SK-MEL-5 (cell line): ENCODE data around the gene AGBL3. TPM values are rescaled to one million over a fixed set of nuclear protein-coding genes. Genes with fewer than 3 reads are reported as not detected.
"Not testable (repeated sequence)": the region's sequence is repeated elsewhere in the genome, so short reads cannot be mapped to it uniquely, and the experiment has no call there.

Source experiments
- DNase-seq: peaks from one replicate; pipeline ENCODE4 v3.0.0-alpha.2; 2016; ENCODE audit warnings: low read depth, low spot score
- in situ Hi-C: cut with HindIII; loops from 2 replicates; pipeline ENCODE4 v1.10.0; 2016; ENCODE audit warnings: low sequenced_read_pairs, high pct_unique_total_duplicates, low pct_unique_long_range_greater_than_20kb
- total RNA-seq: library from RNA; depleted of rRNA; stranded (reverse); fragments of >200 nt; shearing (Covaris generic); gene quantifications from 2 replicates; pipeline ENCODE4 v1.2.3, GENCODE V29; 2014

AGBL3 gene
- total RNA-seq, 1 experiment from 2014 or later, result 0.90 TPM

GRCh38 chr7:134954197-134955082 lies 31.9 kb upstream of the AGBL3 start:
- peak; percentile 67 for DNase-seq
- in situ Hi-C loops, result no loop called here

- in situ Hi-C loops, result no loop called here
- no peak for DNase-seq
Measured at GRCh38 chr7:134957005-134957404, 29.3 kb upstream of the AGBL3 start.

DNA sequence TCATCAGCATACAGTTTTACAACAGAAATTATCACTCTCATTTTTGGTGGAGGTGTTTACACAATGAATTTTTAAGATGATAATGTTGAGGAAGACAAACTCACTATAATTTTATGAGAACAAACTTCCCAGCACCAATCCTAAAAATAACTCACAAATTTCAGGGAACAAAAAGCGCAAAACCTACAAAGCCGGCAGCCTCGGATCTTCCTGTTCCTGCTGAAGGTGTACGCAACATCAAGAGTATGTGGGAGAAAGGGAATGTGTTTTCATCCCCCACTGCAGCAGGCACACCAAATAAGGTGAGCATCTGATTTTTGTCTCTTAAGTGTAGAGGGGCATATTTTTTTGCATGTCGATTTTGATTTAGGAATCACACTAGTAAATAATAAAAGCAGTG lies 26.5 kb upstream of the AGBL3 start:
- no peak for DNase-seq
- in situ Hi-C loops, result no loop called here

GRCh38 chr7:134962270-134962780 lies 24.0 kb upstream of the AGBL3 start:
- in situ Hi-C loops, result no loop called here
- no peak for DNase-seq

- in situ Hi-C loops, result no loop called here
Measured at GRCh38 chr7:134963036-134963435, 23.3 kb upstream of the AGBL3 start.

GRCh38 chr7:134966691-134967090 lies 19.6 kb upstream of the AGBL3 start:
- in situ Hi-C loops, result no loop called here
- no peak for DNase-seq

More at GRCh38 chr7:134963036-134963435, 23.3 kb upstream of the AGBL3 start:
- no peak for DNase-seq

GRCh38 chr7:134968110-134968509 lies 18.2 kb upstream of the AGBL3 start:
- in situ Hi-C loops, result no loop called here
- no peak for DNase-seq

DNA sequence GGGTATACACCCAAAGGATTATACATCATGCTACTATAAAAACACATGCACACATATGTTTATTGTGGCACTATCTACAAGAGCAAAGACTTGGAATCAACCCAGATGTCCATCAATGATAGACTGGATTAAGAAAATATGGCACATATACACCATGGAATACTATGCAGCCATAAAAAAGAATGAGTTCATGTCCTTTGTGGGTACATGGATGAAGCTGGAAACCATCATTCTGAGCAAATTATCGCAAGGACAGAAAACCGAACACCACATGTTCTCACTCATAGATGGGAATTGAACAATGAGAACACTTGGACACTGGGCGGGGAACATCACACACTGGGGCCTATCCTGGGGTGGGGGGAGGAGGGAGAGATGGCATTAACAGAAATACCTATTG lies 4.7 kb upstream of the AGBL3 start:
- DNase-seq, in situ Hi-C loops: not testable (repeated sequence)

- in situ Hi-C loops, result no loop called here
Measured at GRCh38 chr7:134985894-134986362, 380 bp upstream of the AGBL3 start.

GRCh38 chr7:134988161-134988560 lies 1.9 kb downstream of the AGBL3 start:
- in situ Hi-C loops, result no loop called here
- DNase-seq, result no peak

More at GRCh38 chr7:134985894-134986362, 380 bp upstream of the AGBL3 start:
- DNase-seq, result no peak

- no peak for DNase-seq
- in situ Hi-C loops, result no loop called here
Measured at GRCh38 chr7:134991469-134992339, 5.4 kb downstream of the AGBL3 start.

- no peak for DNase-seq
- in situ Hi-C loops, result no loop called here
Measured at GRCh38 chr7:134992626-134993179, 6.4 kb downstream of the AGBL3 start.

DNA sequence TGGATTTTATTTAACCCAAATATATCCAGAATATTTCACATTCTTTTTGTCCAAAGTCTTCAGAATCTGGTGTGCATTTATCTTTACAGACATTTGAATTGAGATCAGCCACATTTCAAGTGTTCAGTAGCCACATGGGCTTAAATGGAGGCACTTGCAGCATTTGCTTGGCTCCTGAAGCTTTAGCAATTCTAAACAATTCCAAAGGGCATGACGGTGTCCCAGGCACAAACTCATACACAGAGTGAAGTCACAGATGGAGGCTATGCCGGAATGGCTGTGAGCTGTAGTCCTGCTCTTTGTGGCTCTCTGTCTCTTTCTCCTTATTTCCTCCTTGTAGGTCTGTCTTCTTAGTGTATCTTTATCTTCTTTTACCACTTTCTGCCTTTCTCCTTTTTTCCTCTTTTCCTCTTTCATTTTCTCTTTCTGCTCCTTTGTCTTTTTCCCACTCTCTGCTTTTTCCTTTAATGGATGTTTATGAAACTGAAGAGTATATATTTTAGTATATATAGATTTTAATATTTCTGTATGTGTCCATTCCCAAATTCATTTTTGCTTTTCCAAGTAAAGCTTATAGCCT lies 7.7 kb downstream of the AGBL3 start:
- in situ Hi-C loops, result no loop called here
- DNase-seq, result no peak

GRCh38 chr7:134995239-134996096 lies 9.2 kb downstream of the AGBL3 start:
- no peak for DNase-seq
- in situ Hi-C loops, result no loop called here

DNA sequence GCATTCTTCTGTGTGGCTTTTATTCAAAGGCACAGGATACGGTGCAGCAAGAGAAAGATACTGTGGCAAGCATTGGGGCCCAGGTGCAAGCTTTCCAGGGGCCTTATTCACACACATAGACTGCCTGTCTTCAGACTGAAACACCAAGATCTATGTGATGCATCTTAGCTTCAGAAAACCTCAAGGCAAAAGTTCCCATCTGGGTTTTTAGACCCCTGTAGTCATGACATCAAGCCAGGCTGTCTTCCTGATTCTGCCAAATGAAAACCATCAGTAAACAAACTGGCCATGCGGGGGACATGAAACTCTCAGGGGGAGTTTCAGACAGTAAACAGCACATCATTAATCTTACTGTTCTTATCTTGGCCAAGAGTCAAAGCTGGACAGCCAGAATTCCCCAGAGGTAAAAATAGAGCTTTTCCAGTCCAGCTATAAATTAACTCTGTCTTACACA lies 9.8 kb downstream of the AGBL3 start:
- in situ Hi-C loops, result no loop called here
- no peak for DNase-seq

- in situ Hi-C loops, result no loop called here
- no peak for DNase-seq
Measured at GRCh38 chr7:134997214-134997885, 11.0 kb downstream of the AGBL3 start.
